ENCODE measurements around the gene PCBP3.
"Not testable (repeated sequence)": the region's sequence is repeated elsewhere in the genome, so short reads cannot be mapped to it uniquely, and the experiment has no call there.

Gene PCBP3

DNA sequence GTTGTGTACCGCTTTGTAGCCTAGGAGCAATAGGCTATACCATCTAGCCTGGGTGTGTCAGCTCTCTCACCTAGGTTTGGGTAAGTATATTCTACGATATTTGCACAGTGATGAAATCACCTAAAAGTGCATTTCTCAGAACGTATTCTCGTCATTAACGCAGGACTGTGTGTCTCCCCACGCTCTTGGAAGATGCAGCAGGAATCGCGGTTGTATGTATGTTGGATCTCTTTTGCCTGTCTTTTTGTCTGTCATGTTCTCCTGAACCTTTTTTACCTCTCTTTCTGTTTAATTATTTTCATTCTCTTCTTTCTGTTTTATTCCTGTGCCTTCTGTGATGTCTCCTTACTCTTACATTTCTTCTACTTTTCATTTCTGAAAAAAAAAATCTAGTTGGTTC lies 197.5 kb downstream of the PCBP3 start:
- DNase-seq, result no peak
- Mint-ChIP-seq H3K36me3 (ENCODE audit: insufficient read depth) (peaks cover 2% of the 10 kb centered on the region), H3K27ac (no peak overlapping the region), H3K9me3 (peaks cover 2 to 8% of the 10 kb centered on the region in 2 donors), H3K27me3 (peaks cover 14 to 35% of the 10 kb centered on the region in 2 donors), H3K4me1 (ENCODE audit: low read depth in 2 of 2) (no peaks in the 10 kb centered on the region), H3K4me3 (no peak overlapping the region)
- ATAC-seq (replicated peaks), result no peak

DNA sequence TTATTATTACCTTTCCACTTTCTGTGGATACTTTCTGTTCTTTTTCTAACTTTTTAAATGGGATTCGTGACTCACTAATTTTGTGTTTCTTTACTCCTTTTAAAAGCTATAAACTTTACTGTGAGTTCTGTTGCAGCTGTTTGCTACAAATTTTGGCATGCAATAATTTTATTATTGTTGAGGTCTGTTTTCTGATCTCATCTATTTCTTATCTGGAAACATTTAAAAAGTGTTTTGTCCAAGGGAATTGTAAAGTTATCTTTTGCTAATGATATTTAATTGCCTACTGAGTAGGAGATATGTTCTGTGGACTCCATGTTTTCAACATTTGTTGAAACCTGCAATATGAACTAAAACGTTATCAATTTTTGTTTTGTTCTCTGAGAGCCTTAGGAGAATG lies 199.9 kb downstream of the PCBP3 start:
- H3K4me1 Mint-ChIP-seq (ENCODE audit: low read depth in 2 of 2), result no peaks in the 10 kb centered on the region
- H3K36me3 Mint-ChIP-seq (ENCODE audit: insufficient read depth), result peaks cover 2% of the 10 kb centered on the region
- no peak for DNase-seq
- H3K9me3 Mint-ChIP-seq, result peaks cover 2 to 8% of the 10 kb centered on the region in 2 donors
- H3K27ac Mint-ChIP-seq, result no peak overlapping the region
- no peak for ATAC-seq (replicated peaks)
- no peak overlapping the region for H3K4me3 Mint-ChIP-seq
- peaks cover 25 to 59% of the 10 kb centered on the region in 2 donors for H3K27me3 Mint-ChIP-seq

DNA sequence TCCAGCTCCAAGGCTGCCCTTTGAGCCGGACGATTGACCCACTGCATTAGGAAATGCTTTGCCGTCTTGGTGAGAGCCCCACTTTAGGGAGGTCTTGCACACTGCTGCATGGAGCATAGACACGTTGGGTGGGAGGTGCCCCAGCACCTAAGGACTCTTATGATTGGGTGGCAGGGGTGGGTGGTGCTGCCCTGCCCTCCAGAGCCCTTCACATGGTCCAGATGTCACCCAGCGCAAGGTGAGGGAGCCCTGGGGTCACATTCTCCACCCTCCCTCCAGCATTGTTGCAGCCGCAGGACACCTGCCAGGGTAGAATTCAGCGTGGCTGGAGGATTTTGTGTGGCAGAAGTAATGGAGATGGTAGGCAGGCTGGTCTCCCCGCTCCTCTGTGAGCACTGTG lies 200.7 kb downstream of the PCBP3 start:
- H3K4me1 Mint-ChIP-seq (ENCODE audit: low read depth in 2 of 2), result no peaks in the 10 kb centered on the region
- peaks cover 2 to 8% of the 10 kb centered on the region in 2 donors for H3K9me3 Mint-ChIP-seq
- no peak for DNase-seq
- H3K27ac Mint-ChIP-seq, result no peak overlapping the region
- no peak overlapping the region for H3K4me3 Mint-ChIP-seq
- peaks cover 30 to 67% of the 10 kb centered on the region in 2 donors for H3K27me3 Mint-ChIP-seq
- ATAC-seq (replicated peaks), result no peak
- peaks cover 2% of the 10 kb centered on the region for H3K36me3 Mint-ChIP-seq (ENCODE audit: insufficient read depth)

DNA sequence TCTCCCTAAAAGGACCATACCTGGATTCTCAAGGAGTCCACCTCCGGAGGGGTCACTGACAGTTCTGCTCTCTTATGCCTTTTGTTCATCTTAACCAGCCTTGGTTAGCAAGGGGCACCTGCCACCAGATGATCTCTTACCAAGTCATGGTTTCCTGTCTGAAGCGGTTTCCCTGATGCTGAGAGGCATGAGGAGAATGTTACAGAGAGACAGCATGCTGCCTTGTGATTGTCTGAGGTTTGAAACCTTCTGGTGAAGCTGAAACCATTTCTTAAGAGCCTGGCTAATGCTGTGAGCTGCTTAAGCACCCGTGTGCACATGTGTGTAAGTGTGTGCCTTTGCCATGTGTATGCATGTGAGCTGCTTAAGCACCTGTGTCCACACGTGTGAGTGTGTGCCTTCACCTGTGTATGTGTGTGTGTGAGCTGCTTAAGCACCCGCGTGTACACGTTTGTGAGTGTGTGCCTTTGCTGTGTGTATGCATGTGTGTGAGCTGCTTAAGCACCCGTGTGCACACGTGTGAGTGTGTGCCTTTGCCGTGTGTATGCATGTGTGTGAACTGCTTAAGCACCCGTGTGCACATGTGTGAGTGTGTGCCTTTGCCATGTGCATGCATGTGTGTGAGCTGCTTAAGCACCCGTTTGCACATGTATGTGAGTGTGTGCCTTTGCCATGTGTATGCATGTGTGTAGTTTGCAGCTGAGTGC lies 201.7 kb downstream of the PCBP3 start:
- peaks cover 2 to 8% of the 10 kb centered on the region in 2 donors for H3K9me3 Mint-ChIP-seq
- ATAC-seq (replicated peaks) (no peak), DNase-seq (no peak)
- no peak overlapping the region for H3K4me3 Mint-ChIP-seq
- peaks cover 2% of the 10 kb centered on the region for H3K36me3 Mint-ChIP-seq (ENCODE audit: insufficient read depth)
- H3K4me1 Mint-ChIP-seq (ENCODE audit: low read depth in 2 of 2), result no peaks in the 10 kb centered on the region
- H3K27ac Mint-ChIP-seq, result no peak overlapping the region
- peaks cover 37 to 77% of the 10 kb centered on the region in 2 donors for H3K27me3 Mint-ChIP-seq

DNA sequence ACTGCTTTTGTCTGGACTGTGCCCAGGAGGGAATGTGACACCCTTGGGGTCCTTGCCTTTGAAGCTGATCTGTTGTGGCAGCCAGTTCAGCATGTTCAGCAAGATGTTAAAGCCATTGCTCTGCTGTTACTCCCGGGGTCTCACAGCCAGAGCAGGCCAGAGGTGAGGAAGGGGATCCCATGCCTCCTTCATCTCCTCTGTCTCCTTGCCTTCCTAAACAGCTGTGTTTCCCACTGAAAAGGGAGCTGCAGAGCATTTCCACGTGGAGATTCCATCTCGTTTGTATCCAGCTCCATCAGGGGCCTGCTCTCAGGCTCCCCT lies 202.2 kb downstream of the PCBP3 start:
- Mint-ChIP-seq H3K4me3 (no peak overlapping the region), H3K4me1 (ENCODE audit: low read depth in 2 of 2) (no peaks in the 10 kb centered on the region), H3K27ac (no peak overlapping the region), H3K36me3 (ENCODE audit: insufficient read depth) (no peaks in the 10 kb centered on the region), H3K27me3 (peaks cover 41 to 82% of the 10 kb centered on the region in 2 donors), H3K9me3 (peaks cover 2 to 8% of the 10 kb centered on the region in 2 donors)
- no peak for DNase-seq
- ATAC-seq (replicated peaks), result no peak

DNA sequence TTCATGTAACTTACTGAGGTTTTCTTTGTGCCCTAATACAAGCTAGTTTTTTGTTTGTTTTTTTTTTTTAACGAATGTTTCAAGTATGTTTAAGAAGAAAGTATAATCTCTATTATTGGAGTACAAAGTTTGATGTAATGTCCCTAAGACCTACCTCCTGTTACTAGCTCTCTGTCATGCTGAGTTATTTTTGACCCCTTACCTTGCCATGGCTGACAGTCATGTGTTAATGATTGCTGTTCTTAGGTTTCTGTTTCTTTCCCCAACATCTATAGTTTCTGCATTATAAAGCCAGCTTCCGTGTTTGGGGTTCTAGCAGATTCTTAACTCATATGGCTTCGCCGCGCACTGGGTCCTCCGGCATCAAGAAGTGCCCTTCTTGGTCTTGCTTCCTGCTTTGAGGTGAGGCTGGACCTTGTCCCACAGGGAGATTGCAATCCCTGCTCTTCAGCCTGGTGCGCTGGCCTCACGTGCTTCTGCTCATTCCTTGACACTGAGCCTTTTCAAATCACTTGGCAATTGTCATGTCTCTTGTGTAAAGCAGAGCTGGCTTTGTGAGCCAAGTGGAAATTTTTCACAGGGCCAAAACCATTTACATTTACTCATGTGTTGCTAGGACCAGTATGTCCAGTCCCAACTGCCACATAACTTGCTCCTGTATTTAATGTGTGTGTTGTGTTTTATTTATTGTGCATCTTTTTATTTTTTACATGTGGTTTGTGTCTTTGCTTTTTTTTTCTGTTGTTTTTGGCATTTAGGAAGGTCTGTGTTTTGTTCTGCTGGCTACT lies 203.0 kb downstream of the PCBP3 start:
- no peak for DNase-seq
- Mint-ChIP-seq H3K4me1 (ENCODE audit: low read depth in 2 of 2) (no peaks in the 10 kb centered on the region), H3K9me3 (peaks cover 0 to under 1% of the 10 kb centered on the region in 2 donors), H3K27ac (no peak overlapping the region), H3K36me3 (ENCODE audit: insufficient read depth) (no peaks in the 10 kb centered on the region), H3K4me3 (no peak overlapping the region), H3K27me3 (peaks cover 41 to 89% of the 10 kb centered on the region in 2 donors)
- ATAC-seq (replicated peaks), result no peak

DNA sequence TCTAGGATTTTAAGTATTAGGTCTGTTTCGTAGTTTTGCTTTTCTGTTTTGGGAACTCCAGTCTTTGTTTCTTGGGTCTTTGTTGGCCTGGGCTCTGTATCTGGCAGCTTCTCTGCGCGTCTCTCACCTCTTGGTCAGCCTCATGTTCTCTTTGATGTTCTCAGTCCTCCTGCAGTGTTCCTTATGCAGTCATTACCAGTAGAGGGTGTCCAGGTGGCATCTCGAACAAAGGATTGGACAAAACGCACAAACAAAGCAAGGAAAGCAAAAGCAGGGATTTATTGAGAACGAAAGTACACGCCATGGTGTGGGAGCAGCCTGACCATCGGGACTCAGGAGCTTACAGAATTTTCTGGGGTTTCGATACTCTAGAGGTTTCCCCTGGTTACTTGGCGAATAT lies 204.3 kb downstream of the PCBP3 start:
- Mint-ChIP-seq H3K27ac (no peak overlapping the region), H3K4me3 (no peak overlapping the region), H3K9me3 (no peaks in the 10 kb centered on the region), H3K27me3 (peaks cover 36 to 82% of the 10 kb centered on the region in 2 donors), H3K4me1 (ENCODE audit: low read depth in 2 of 2) (no peaks in the 10 kb centered on the region), H3K36me3 (ENCODE audit: insufficient read depth) (no peaks in the 10 kb centered on the region)
- ATAC-seq (replicated peaks) (no peak), DNase-seq (no peak)

DNA sequence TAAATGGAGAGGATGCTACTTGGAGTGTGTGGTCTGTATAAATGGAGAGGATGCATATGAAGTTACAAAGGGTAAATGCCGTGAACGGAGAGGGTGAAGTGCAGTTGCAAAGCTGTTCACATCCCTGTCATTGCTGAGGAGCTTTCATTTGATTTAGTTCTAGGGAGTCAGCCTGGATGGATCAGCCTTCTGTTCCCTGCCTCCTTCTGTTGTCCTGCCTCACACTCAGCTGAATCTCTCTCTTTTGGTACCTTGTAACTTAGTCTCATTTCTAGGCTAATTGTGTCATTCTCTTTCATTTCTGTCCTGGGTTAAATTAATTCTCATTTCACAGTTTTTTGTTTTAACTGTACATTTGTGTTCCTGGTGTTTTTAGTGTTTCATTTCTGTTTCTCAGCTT lies 204.8 kb downstream of the PCBP3 start:
- no peaks in the 10 kb centered on the region for H3K36me3 Mint-ChIP-seq (ENCODE audit: insufficient read depth)
- H3K27me3 Mint-ChIP-seq, result peaks cover 41 to 82% of the 10 kb centered on the region in 2 donors
- ATAC-seq (replicated peaks) (no peak), DNase-seq (no peak)
- H3K9me3 Mint-ChIP-seq, result no peaks in the 10 kb centered on the region
- no peak overlapping the region for H3K4me3 Mint-ChIP-seq
- no peaks in the 10 kb centered on the region for H3K4me1 Mint-ChIP-seq (ENCODE audit: low read depth in 2 of 2)
- H3K27ac Mint-ChIP-seq, result no peak overlapping the region

DNA sequence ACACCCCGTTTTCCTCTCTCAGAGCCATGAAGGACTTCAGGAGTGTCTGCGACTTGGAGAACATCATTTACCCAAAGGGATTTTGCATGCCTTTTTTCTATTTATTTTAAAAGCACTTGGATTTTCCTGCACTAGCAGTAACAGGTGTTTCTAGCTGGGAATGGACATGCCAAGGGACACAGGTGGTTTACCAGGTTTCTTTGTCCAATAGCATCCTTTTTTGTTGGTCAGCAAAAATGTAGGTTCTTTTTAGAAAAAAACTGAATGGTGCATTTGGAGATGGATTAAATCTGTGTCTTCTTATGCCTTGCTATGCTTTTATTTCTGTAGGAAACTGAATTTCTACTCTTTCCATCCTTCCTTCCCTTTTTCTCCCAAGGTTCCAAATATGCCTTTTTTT lies 205.3 kb downstream of the PCBP3 start:
- Mint-ChIP-seq H3K36me3 (ENCODE audit: insufficient read depth) (no peaks in the 10 kb centered on the region), H3K27ac (no peak overlapping the region), H3K27me3 (peaks cover 45 to 82% of the 10 kb centered on the region in 2 donors), H3K4me1 (ENCODE audit: low read depth in 2 of 2) (no peaks in the 10 kb centered on the region), H3K4me3 (no peak overlapping the region), H3K9me3 (no peaks in the 10 kb centered on the region)
- DNase-seq (no peak), ATAC-seq (replicated peaks) (no peak)

DNA sequence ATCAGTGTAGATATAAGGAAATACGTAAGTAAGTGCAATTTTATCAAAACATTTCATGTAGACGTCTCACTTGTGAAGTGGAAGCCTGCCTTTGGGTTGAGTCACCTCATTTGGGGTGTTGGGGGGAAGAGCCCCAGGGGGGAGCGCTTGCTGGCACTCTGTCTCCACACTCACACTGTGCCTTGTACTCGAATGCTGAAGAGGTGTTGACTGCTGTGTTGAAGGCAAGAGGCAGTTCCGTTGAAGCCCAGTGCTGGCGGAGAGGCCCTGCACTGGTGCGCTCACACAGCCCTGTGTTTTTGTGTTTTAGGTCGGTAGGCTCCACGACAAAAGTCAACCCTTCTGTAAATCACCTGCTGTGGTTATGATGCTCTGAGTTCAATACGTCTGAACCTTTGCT lies 206.1 kb downstream of the PCBP3 start:
- Mint-ChIP-seq H3K27me3 (peaks cover 51 to 84% of the 10 kb centered on the region in 2 donors), H3K4me1 (ENCODE audit: low read depth in 2 of 2) (no peaks in the 10 kb centered on the region), H3K4me3 (no peak overlapping the region), H3K27ac (no peak overlapping the region), H3K9me3 (no peaks in the 10 kb centered on the region), H3K36me3 (ENCODE audit: insufficient read depth) (no peaks in the 10 kb centered on the region)
- DNase-seq (no peak), ATAC-seq (replicated peaks) (no peak)

DNA sequence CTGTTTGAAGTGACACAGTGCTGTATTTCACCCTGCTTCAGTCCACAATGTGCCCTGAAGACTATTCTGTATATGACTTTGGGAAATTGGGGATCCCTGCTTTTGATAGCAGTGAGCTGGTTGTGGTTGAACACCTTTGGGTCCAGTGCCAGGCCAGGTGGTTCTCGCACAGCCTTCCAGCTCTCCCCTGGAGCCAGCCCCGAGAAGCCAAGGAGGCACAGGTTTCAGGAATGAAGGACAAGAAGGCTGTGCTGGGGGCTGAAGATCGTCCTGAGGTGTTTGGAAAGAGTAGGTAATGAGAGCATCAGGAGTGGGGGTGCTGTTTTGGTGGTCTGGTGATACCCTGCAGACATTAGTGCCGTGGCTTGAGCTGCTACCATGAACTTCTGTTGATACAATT lies 206.7 kb downstream of the PCBP3 start:
- H3K4me3 Mint-ChIP-seq, result no peak overlapping the region
- no peak for DNase-seq
- H3K9me3 Mint-ChIP-seq, result no peaks in the 10 kb centered on the region
- H3K36me3 Mint-ChIP-seq (ENCODE audit: insufficient read depth), result no peaks in the 10 kb centered on the region
- H3K27ac Mint-ChIP-seq, result no peak overlapping the region
- ATAC-seq (replicated peaks), result no peak
- peaks cover 0 to 3% of the 10 kb centered on the region in 2 donors for H3K4me1 Mint-ChIP-seq (ENCODE audit: low read depth in 2 of 2)
- peaks cover 56 to 89% of the 10 kb centered on the region in 2 donors for H3K27me3 Mint-ChIP-seq

DNA sequence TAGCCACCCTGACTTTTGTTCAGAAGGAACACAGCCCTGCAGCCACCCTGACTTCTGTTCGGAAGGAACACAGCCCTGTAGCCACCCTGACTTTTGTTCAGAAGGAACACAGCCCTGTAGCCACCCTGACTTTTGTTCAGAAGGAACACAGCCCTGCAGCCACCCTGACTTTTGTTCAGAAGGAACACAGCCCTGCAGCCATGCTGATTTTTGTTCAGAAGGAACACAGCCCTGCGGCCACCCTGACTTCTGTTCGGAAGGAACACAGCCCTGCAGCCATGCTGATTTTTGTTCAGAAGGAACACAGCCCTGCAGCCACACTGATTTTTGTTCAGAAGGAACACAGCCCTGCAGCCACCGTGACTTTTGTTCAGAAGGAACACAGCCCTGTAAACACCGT lies 208.9 kb downstream of the PCBP3 start:
- H3K4me3 Mint-ChIP-seq; H3K9me3 Mint-ChIP-seq; ATAC-seq (replicated peaks); H3K4me1 Mint-ChIP-seq (ENCODE audit: low read depth in 2 of 2); H3K36me3 Mint-ChIP-seq (ENCODE audit: insufficient read depth); H3K27ac Mint-ChIP-seq; DNase-seq: not testable (repeated sequence)
- peaks cover 61 to 88% of the 10 kb centered on the region in 2 donors for H3K27me3 Mint-ChIP-seq

DNA sequence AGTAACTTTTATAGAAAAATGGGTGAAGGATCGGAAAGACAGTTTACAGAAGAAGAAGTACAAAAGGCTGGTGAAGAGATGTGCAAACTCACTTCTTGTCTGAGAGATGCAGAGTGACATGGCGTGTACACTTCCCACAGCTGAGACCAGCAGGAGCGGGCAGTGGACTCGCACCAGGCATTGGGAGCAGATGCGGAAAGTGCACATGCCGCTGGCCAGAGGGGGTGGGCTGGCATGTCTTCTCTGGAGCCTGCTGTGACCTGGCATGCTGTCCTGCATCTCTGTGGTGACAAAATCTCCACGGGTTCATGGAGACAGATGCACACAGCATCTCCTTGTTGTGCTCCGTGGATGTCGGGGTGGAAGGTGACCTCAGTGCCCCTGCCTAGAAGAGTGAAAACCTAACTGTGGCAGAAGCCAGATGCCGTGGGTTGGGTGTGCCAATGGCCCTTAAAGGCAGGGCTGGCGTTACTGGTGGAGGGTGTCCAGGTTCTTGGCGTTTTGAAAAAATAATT lies 209.4 kb downstream of the PCBP3 start:
- no peak overlapping the region for H3K27ac Mint-ChIP-seq
- H3K36me3 Mint-ChIP-seq (ENCODE audit: insufficient read depth), result no peaks in the 10 kb centered on the region
- peaks cover 62 to 88% of the 10 kb centered on the region in 2 donors for H3K27me3 Mint-ChIP-seq
- H3K9me3 Mint-ChIP-seq, result no peaks in the 10 kb centered on the region
- H3K4me1 Mint-ChIP-seq (ENCODE audit: low read depth in 2 of 2), result peaks cover 0 to 3% of the 10 kb centered on the region in 2 donors
- DNase-seq (no peak), ATAC-seq (replicated peaks) (no peak)
- no peak overlapping the region for H3K4me3 Mint-ChIP-seq

All from effector memory CD8-positive, alpha-beta T cell (primary cell).